Measurements from ENCODE around the gene PKD1. TPM values are rescaled to one million over a fixed set of nuclear protein-coding genes. Genes with fewer than 3 reads are reported as not detected.

Gene PKD1
- total RNA-seq, 1 experiment from 2014 or later, result 102 TPM

GRCh38 chr16:2155091-2155950, 19.6 kb upstream of the PKD1 start, which contains the start of gene TRAF7:
TSS of gene TRAF7 (plus strand) at chr16:2155782. CDS start at chr16:2163921, 8,139 bp downstream.
- Mint-ChIP-seq H3K4me1 (peaks cover 50% of the 10 kb centered on the region), H3K27me3 (ENCODE audit: low read depth) (no peaks in the 10 kb centered on the region; the same call in 1 of the 2 replicates), H3K9me3 (no peaks in the 10 kb centered on the region), H3K4me3 (peak within 1 kb of the TSS; percentile 99), H3K36me3 (peaks cover 35% of the 10 kb centered on the region), H3K27ac (peak within 1 kb of the TSS; percentile 94)
- ATAC-seq (peak; percentile 72), DNase-seq (ENCODE audit: low spot score) (peak; percentile 99)
- CTCF ChIA-PET, result interaction anchor here (0.6 to 1.7 kb wide), 12 partner anchors 9 to 1629 kb away, joined by 3 to 16 read pairs (median 4); partner anchors contain the start of gene MAPK8IP3
- POLR2A ChIA-PET, result interaction anchor here (0.6 to 1.5 kb wide), 26 partner anchors 9 to 373 kb away, joined by 3 to 10 read pairs (median 4); partner anchors contain the start of genes AMDHD2, BRICD5, ECI1 and GFER
- TF ChIP-seq SP1 (CRISPR knock-in tag; conservative IDR thresholded peaks at IDR 0.05) (peak; percentile 88), STAT6 (CRISPR knock-in tag; conservative IDR thresholded peaks at IDR 0.05; ENCODE audit: low read depth) (no peak), NR3C1 (CRISPR knock-in tag; conservative IDR thresholded peaks at IDR 0.05; ENCODE audit: low read depth) (no peak), ZNF317 (CRISPR knock-in tag; IDR thresholded peaks at IDR 0.05; ENCODE audit: borderline replicate concordance, low read depth) (0 out of 2 replicates have a peak, but pooled peaks have one; percentile 55), FOXJ3 (CRISPR knock-in tag; IDR thresholded peaks at IDR 0.05; ENCODE audit: borderline replicate concordance) (no peak), ATF2 (CRISPR knock-in tag; IDR thresholded peaks at IDR 0.05; ENCODE audit: borderline replicate concordance, low read depth) (no peak), ZNF532 (CRISPR knock-in tag; IDR thresholded peaks at IDR 0.05; ENCODE audit: borderline replicate concordance) (peak; percentile 89), RORB (CRISPR knock-in tag; IDR thresholded peaks at IDR 0.05) (peak; percentile 89), PRRX2 (CRISPR knock-in tag; IDR thresholded peaks at IDR 0.05) (peak; percentile 94; the same call in 1 of the 2 replicates), USF2 (CRISPR knock-in tag; IDR thresholded peaks at IDR 0.05) (0 out of 2 replicates have a peak, but pooled peaks have one; percentile 39), FOXP4 (CRISPR knock-in tag; IDR thresholded peaks at IDR 0.05) (peak; percentile 75; the same call in 1 of the 2 replicates), ATF1 (CRISPR knock-in tag; IDR thresholded peaks at IDR 0.05) (peak; percentile 84; the same call in 1 of the 2 replicates), NR1H2 (CRISPR knock-in tag; IDR thresholded peaks at IDR 0.05) (no peak; the same call in 1 of the 2 replicates), ESRRA (CRISPR knock-in tag; IDR thresholded peaks at IDR 0.05; ENCODE audit: borderline replicate concordance) (no peak), FOXP1 (CRISPR knock-in tag; IDR thresholded peaks at IDR 0.05; ENCODE audit: borderline replicate concordance) (peak; percentile 65), MYBL2 (CRISPR knock-in tag; IDR thresholded peaks at IDR 0.05) (no peak), ZNF232 (CRISPR knock-in tag; IDR thresholded peaks at IDR 0.05) (no peak), ZNF396 (CRISPR knock-in tag; IDR thresholded peaks at IDR 0.05; ENCODE audit: borderline replicate concordance) (no peak), CREM (CRISPR knock-in tag; IDR thresholded peaks at IDR 0.05) (peak; percentile 32)
- TF ChIP-seq, protein P1, sequence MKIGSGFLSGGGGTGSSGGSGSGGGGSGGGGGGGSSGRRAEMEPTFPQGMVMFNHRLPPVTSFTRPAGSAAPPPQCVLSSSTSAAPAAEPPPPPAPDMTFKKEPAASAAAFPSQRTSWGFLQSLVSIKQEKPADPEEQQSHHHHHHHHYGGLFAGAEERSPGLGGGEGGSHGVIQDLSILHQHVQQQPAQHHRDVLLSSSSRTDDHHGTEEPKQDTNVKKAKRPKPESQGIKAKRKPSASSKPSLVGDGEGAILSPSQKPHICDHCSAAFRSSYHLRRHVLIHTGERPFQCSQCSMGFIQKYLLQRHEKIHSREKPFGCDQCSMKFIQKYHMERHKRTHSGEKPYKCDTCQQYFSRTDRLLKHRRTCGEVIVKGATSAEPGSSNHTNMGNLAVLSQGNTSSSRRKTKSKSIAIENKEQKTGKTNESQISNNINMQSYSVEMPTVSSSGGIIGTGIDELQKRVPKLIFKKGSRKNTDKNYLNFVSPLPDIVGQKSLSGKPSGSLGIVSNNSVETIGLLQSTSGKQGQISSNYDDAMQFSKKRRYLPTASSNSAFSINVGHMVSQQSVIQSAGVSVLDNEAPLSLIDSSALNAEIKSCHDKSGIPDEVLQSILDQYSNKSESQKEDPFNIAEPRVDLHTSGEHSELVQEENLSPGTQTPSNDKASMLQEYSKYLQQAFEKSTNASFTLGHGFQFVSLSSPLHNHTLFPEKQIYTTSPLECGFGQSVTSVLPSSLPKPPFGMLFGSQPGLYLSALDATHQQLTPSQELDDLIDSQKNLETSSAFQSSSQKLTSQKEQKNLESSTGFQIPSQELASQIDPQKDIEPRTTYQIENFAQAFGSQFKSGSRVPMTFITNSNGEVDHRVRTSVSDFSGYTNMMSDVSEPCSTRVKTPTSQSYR (CRISPR knock-in tag; IDR thresholded peaks at IDR 0.05), result no peak
